C4-2B (cell line): ENCODE results near the gene ZNF48.

ENCODE experiments used
- ZFX ChIP-seq: fragments of 450-650 bp; IDR thresholded peaks from 2 replicates; pipeline ENCODE4 v1.6.1; 2017
- TF ChIP-seq, protein P1 (sequence below): fragments of 450-650 bp; conservative IDR thresholded peaks from 2 replicates; pipeline ENCODE4 v1.5.1; 2017; ENCODE audit warnings: mild to moderate bottlenecking

DNA sequence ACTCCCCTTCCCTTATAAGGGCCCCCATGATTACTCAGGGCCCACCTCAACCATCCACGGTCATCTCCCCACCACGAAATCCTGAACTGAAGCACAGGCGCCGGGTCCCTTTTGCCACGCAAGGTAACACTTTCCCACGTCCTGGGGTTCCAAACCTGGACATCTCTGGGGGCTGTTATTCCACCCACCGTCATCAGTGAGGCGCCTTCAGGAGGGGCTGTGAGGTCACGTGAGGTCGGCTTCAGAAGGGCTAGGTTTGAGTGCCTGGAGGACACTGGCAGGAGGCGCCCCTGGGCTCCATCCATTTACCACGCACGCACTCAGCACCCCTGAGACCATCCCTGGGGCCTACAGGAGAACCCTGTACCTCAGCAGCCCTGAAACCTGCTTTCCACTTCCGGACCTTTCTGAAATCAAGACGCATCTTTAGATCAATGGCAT lies 44.2 kb upstream of the ZNF48 start:
- TF ChIP-seq, protein P1, sequence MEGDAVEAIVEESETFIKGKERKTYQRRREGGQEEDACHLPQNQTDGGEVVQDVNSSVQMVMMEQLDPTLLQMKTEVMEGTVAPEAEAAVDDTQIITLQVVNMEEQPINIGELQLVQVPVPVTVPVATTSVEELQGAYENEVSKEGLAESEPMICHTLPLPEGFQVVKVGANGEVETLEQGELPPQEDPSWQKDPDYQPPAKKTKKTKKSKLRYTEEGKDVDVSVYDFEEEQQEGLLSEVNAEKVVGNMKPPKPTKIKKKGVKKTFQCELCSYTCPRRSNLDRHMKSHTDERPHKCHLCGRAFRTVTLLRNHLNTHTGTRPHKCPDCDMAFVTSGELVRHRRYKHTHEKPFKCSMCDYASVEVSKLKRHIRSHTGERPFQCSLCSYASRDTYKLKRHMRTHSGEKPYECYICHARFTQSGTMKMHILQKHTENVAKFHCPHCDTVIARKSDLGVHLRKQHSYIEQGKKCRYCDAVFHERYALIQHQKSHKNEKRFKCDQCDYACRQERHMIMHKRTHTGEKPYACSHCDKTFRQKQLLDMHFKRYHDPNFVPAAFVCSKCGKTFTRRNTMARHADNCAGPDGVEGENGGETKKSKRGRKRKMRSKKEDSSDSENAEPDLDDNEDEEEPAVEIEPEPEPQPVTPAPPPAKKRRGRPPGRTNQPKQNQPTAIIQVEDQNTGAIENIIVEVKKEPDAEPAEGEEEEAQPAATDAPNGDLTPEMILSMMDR, result no peak
- TF ChIP-seq ZFX, result no peak
